CD4-positive, alpha-beta T cell (primary cell): Measurements from ENCODE around the gene CAPG. TPM values are rescaled to one million over a fixed set of nuclear protein-coding genes. Genes with fewer than 3 reads are reported as not detected.
A peak's percentile ranks its signal among the peaks of the same experiment; 100 is the strongest.

Experiments used
- ATAC-seq: fragments of 200-7000 bp; cut with Tn5 transposase; one replicate; pipeline ENCODE4 v1.10.0; 2022; ENCODE audit warnings: mild to moderate bottlenecking; ENCODE audit not compliant: poor library complexity
- CTCF ChIA-PET: fragments of 350-600 bp; sonication (Branson Sonifier 250); formaldehyde crosslinking; loops from one replicate; lab custom pipeline; 2021; ENCODE audit warnings: antibody characterized with exemption, inconsistent platforms; lab: Charles Lee
- POLR2A ChIA-PET: fragments of 350-600 bp; sonication (Branson Sonifier 250); formaldehyde crosslinking; loops from one replicate; lab custom pipeline; 2021; ENCODE audit warnings: antibody characterized with exemption, inconsistent platforms; lab: Charles Lee
- DNase-seq, 14 experiments: peaks; one replicate each; pipeline ENCODE4 v3.0.0-alpha.2; 2013 to 2020; ENCODE audit warnings: mixed read lengths in 2 of 14
- H3K27ac ChIP-seq, 2 donors: one replicate each; pipeline versions ENCODE4 v1.5.1 to v1.7.0; 2013; ENCODE audit warnings: low read length in 2 of 2, low read depth in 1 of 2, mild to moderate bottlenecking in 1 of 2
- H3K27me3 ChIP-seq, 2 experiments: 1 replicate in 1 of 2; 2 replicates in 1 of 2; pipeline versions ENCODE4 v1.6.1 to v1.7.0; 2013; ENCODE audit warnings: low read length in 2 of 2, control low read depth in 1 of 2, mild to moderate bottlenecking in 1 of 2, moderate library complexity in 1 of 2; ENCODE audit not compliant: insufficient read depth in 2 of 2, control insufficient read depth in 1 of 2
- H3K36me3 ChIP-seq: one replicate; pipeline ENCODE4 v1.6.1; 2013; ENCODE audit warnings: low read length, control low read depth; ENCODE audit not compliant: insufficient read depth
- H3K4me1 ChIP-seq: one replicate; pipeline ENCODE4 v1.6.1; 2013; ENCODE audit warnings: low read length, control low read depth; ENCODE audit not compliant: insufficient read depth
- H3K4me3 ChIP-seq: one replicate; pipeline ENCODE4 v1.5.1; 2013; ENCODE audit warnings: mild to moderate bottlenecking, low read length, moderate library complexity
- H3K9me3 ChIP-seq, 2 experiments: 1 replicate in 1 of 2; 2 replicates in 1 of 2; pipeline versions ENCODE4 v1.6.1 to v1.7.0; 2013; ENCODE audit warnings: low read length in 2 of 2, mild to moderate bottlenecking in 2 of 2, control low read depth in 1 of 2, moderate library complexity in 1 of 2; ENCODE audit not compliant: control insufficient read depth in 1 of 2, insufficient read depth in 1 of 2
- H3K27ac Mint-ChIP-seq: one replicate; pipeline ENCODE4 v1.8.0; 2020; ENCODE audit warnings: mixed read lengths
- H3K27me3 Mint-ChIP-seq: one replicate; pipeline ENCODE4 v1.8.0; 2021; ENCODE audit warnings: mixed read lengths
- H3K36me3 Mint-ChIP-seq: one replicate; pipeline ENCODE4 v1.8.0; 2021; ENCODE audit warnings: low read depth, mixed read lengths
- H3K4me1 Mint-ChIP-seq: one replicate; pipeline ENCODE4 v1.8.0; 2021; ENCODE audit warnings: low read depth, mixed read lengths
- H3K4me3 Mint-ChIP-seq: one replicate; pipeline ENCODE4 v1.8.0; 2020; ENCODE audit warnings: mild to moderate bottlenecking, mixed read lengths
- H3K9me3 Mint-ChIP-seq: one replicate; pipeline ENCODE4 v1.8.0; 2020; ENCODE audit warnings: mixed read lengths
- CTCF ChIP-seq: fragments of 200-600 bp; IDR thresholded peaks from one replicate; pipeline ENCODE4 v1.8.0; 2022; ENCODE audit warnings: antibody characterized with exemption, mild to moderate bottlenecking
- intact Hi-C, 2 experiments: fragments of 100-400 bp; cut with DNase I in 1 of 2; cut with micrococcal nuclease in 1 of 2; formaldehyde crosslinking; loops; one replicate each; pipeline versions ENCODE4 v1.15.1 to v1.9.0; 2023 to 2025; cut with DNase I, micrococcal nuclease
- total RNA-seq, 174 experiments: library from RNA in 2 of 174; stranded (reverse) in 2 of 174; gene quantifications; one replicate each; pipeline ENCODE4 v1.2.3 and lab custom pipeline; 2021 to 2026

CAPG gene
- total RNA-seq, 2 experiments from 2014 or later, result 21.7 to 23.3 TPM

GRCh38 chr2:85435220-85435958 lies 25.2 kb upstream of the CAPG start:
- H3K9me3 Mint-ChIP-seq, result no peaks in the 10 kb centered on the region
- POLR2A ChIA-PET, result no interaction called here
- CTCF ChIA-PET, result no interaction called here

GRCh38 chr2:85434696-85435095 lies 24.5 kb upstream of the CAPG start:
- intact Hi-C loops, result no loop called here
- TF ChIP-seq CTCF, result no peak
- Histone ChIP-seq H3K36me3 (no peaks in the 10 kb centered on the region), H3K9me3 (no peaks in the 10 kb centered on the region), H3K27ac (no peak overlapping the region), H3K4me1 (peaks cover 29% of the 10 kb centered on the region), H3K4me3 (no peak overlapping the region), H3K27me3 (no peaks in the 10 kb centered on the region)
- H3K4me1 Mint-ChIP-seq, result peaks cover 28% of the 10 kb centered on the region
- no peaks in the 10 kb centered on the region for H3K36me3 Mint-ChIP-seq
- no peak for ATAC-seq
- H3K27ac Mint-ChIP-seq, result no peak overlapping the region
- CTCF ChIA-PET, result no interaction called here
- DNase-seq, result no peak
- no peaks in the 10 kb centered on the region for H3K27me3 Mint-ChIP-seq
- H3K9me3 Mint-ChIP-seq, result no peaks in the 10 kb centered on the region
- POLR2A ChIA-PET, result no interaction called here
- no peak overlapping the region for H3K4me3 Mint-ChIP-seq

More at GRCh38 chr2:85435220-85435958, 25.2 kb upstream of the CAPG start:
- TF ChIP-seq CTCF, result no peak
- H3K4me1 ChIP-seq, result peaks cover 36% of the 10 kb centered on the region
- ATAC-seq (no peak), DNase-seq (no peak)
- H3K4me1 Mint-ChIP-seq, result peaks cover 34% of the 10 kb centered on the region
- H3K36me3 Mint-ChIP-seq, result no peaks in the 10 kb centered on the region
- H3K27ac Mint-ChIP-seq, result peak overlapping the region; percentile 27
- no peaks in the 10 kb centered on the region for H3K27me3 ChIP-seq
- H3K27me3 Mint-ChIP-seq, result no peaks in the 10 kb centered on the region
- H3K27ac ChIP-seq, result no peak overlapping the region
- intact Hi-C loops, result no loop called here
- no peaks in the 10 kb centered on the region for H3K9me3 ChIP-seq
- no peak overlapping the region for H3K4me3 Mint-ChIP-seq
- H3K4me3 ChIP-seq, result no peak overlapping the region
- H3K36me3 ChIP-seq, result no peaks in the 10 kb centered on the region

GRCh38 chr2:85433511-85434089 lies 23.4 kb upstream of the CAPG start:
- POLR2A ChIA-PET, result no interaction called here
- H3K9me3 Mint-ChIP-seq, result no peaks in the 10 kb centered on the region
- H3K27me3 Mint-ChIP-seq, result no peaks in the 10 kb centered on the region
- Histone ChIP-seq H3K27ac (no peak overlapping the region), H3K4me1 (peaks cover 19% of the 10 kb centered on the region), H3K4me3 (no peak overlapping the region), H3K36me3 (no peaks in the 10 kb centered on the region), H3K9me3 (no peaks in the 10 kb centered on the region), H3K27me3 (no peaks in the 10 kb centered on the region)
- DNase-seq (no peak), ATAC-seq (no peak)
- H3K36me3 Mint-ChIP-seq, result no peaks in the 10 kb centered on the region
- H3K4me3 Mint-ChIP-seq, result no peak overlapping the region
- intact Hi-C loops, result no loop called here
- CTCF ChIA-PET, result no interaction called here
- peaks cover 21% of the 10 kb centered on the region for H3K4me1 Mint-ChIP-seq
- TF ChIP-seq CTCF, result no peak
- no peak overlapping the region for H3K27ac Mint-ChIP-seq
